GM12878 (cell line): ENCODE measurements around the gene RASAL1. TPM values are rescaled to one million over a fixed set of nuclear protein-coding genes. Genes with fewer than 3 reads are reported as not detected.

Source experiments
- ATF2 ChIP-seq: IDR thresholded peaks from 2 replicates; pipeline ENCODE4 v1.6.1; 2012; ENCODE audit warnings: low read length, inconsistent platforms
- CREB1 ChIP-seq: IDR thresholded peaks from 2 replicates; pipeline ENCODE4 v1.6.1; 2012; ENCODE audit warnings: low read depth, mild to moderate bottlenecking, inconsistent platforms
- HDGF ChIP-seq: fragments of 450-650 bp; IDR thresholded peaks from 2 replicates; pipeline ENCODE4 v1.6.1; 2016; ENCODE audit warnings: antibody characterized with exemption
- IRF3 ChIP-seq: fragments of 450-650 bp; IDR thresholded peaks from 2 replicates; pipeline ENCODE4 v1.6.1; 2014; ENCODE audit warnings: mild to moderate bottlenecking
- MTA2 ChIP-seq: fragments of 450-650 bp; IDR thresholded peaks from 2 replicates; pipeline ENCODE4 v1.6.1; 2016; ENCODE audit warnings: low read depth, mild to moderate bottlenecking, moderate library complexity
- NFIC ChIP-seq: IDR thresholded peaks from 2 replicates; pipeline ENCODE4 v1.6.1; 2012; ENCODE audit warnings: low read depth, mild to moderate bottlenecking, inconsistent platforms, low read length, moderate library complexity
- NKRF ChIP-seq: fragments of 450-650 bp; conservative IDR thresholded peaks from 2 replicates; pipeline ENCODE4 v1.6.1; 2017; ENCODE audit warnings: mild to moderate bottlenecking, moderate library complexity
- PAX5 ChIP-seq: IDR thresholded peaks from 2 replicates; pipeline ENCODE4 v1.6.1; 2011; ENCODE audit warnings: low read depth, low read length, borderline replicate concordance
- POLR2AphosphoS5 ChIP-seq: IDR thresholded peaks from 2 replicates; pipeline ENCODE4 v1.6.1; 2011; ENCODE audit warnings: mild to moderate bottlenecking, low read length, inconsistent platforms
- RELA ChIP-seq: fragments of 450-650 bp; IDR thresholded peaks from 2 replicates; pipeline ENCODE4 v1.8.0; 2014; ENCODE audit warnings: borderline replicate concordance; ENCODE audit not compliant: partially characterized antibody
- REST ChIP-seq: IDR thresholded peaks from 2 replicates; pipeline ENCODE4 v1.6.1; 2012; ENCODE audit warnings: mild to moderate bottlenecking, low read depth, low read length
- ZNF217 ChIP-seq: fragments of 450-650 bp; IDR thresholded peaks from 2 replicates; pipeline ENCODE4 v1.6.1; 2017; ENCODE audit warnings: antibody characterized with exemption, mild to moderate bottlenecking
- ZNF687 ChIP-seq: fragments of 450-650 bp; IDR thresholded peaks from 2 replicates; pipeline ENCODE4 v1.6.1; 2017; ENCODE audit warnings: mild to moderate bottlenecking, moderate library complexity
- polyA plus RNA-seq, 11 experiments: library from polyadenylated mRNA; depleted of rRNA in 4 of 11; unstranded in 6 of 11; stranded (reverse) in 5 of 11; fragments of >200 nt; fragmentation: Nextera tagmentation in 4 of 11; fragmentation: Illumina TruSeq in 1 of 11; extraction: Ambion mirVana in 4 of 11; extraction: Trizol in 1 of 11; gene quantifications; 1 replicate in 1 of 11; 2 replicates in 10 of 11; pipeline versions ENCODE4 v1.2.1 to v1.2.3, GENCODE V29; 2011 to 2016; ENCODE audit warnings: inconsistent platforms in 2 of 11, missing spikeins in 2 of 11, low read depth in 1 of 11
- total RNA-seq, 4 experiments: library from RNA; depleted of rRNA in 3 of 4; stranded (reverse); fragments of >200 nt in 3 of 4; fragmentation: Illumina TruSeq in 1 of 4; extraction: Trizol in 1 of 4; gene quantifications; 2 replicates each; pipeline versions ENCODE4 v1.2.1 to v1.2.3, GENCODE V29; 2013 to 2021

The RASAL1 gene
- total and polyA plus RNA-seq, 10 of the 15 experiments (the other 5 are each of a cell fraction or from before 2014, with no cell fraction given) = 0.12 to 1.0 (median 0.52) TPM; not detected in 6

- TF ChIP-seq REST (no peak), PAX5 (no peak), ZNF217 (no peak), IRF3 (no peak), POLR2AphosphoS5 (no peak), MTA2 (no peak), RELA (no peak), ZNF687 (no peak), CREB1 (0 out of 2 replicates have a peak, but pooled peaks have one; percentile 23), ATF2 (no peak), HDGF (no peak), NFIC (no peak), NKRF (no peak)
Observed at GRCh38 chr12:113184098-113184899, 48.7 kb upstream of the RASAL1 start (continued).
